Measurements from ENCODE around the gene MAGEF1.

The MAGEF1 gene

GRCh38 chr3:184711493-184712247, at the start of gene MAGEF1:
Gene MAGEF1, minus strand, starts transcription at chr3:184712064. Its CDS starts 243 bp downstream, at chr3:184711821.
- TF ChIP-seq CTCF (IDR thresholded peaks at IDR 0.05; ENCODE audit: control insufficient read depth, extremely low read depth, insufficient read depth) = no peak
- H3K4me3 ChIP-seq (ENCODE audit: low read depth, low read length) = peak within 1 kb of the TSS; percentile 86
- DNase-seq (ENCODE audit: low read depth) = peak; percentile 39

GRCh38 chr3:184761075-184761841, 49.4 kb upstream of the MAGEF1 start:
- TF ChIP-seq CTCF (IDR thresholded peaks at IDR 0.05; ENCODE audit: control insufficient read depth, extremely low read depth, insufficient read depth) = no peak
- DNase-seq (ENCODE audit: low read depth) = no peak
- H3K4me3 ChIP-seq (ENCODE audit: low read depth, low read length) = no peak overlapping the region

GRCh38 chr3:184760337-184761074, 48.6 kb upstream of the MAGEF1 start:
- TF ChIP-seq CTCF (IDR thresholded peaks at IDR 0.05; ENCODE audit: control insufficient read depth, extremely low read depth, insufficient read depth) = no peak

GRCh38 chr3:184759666-184760200, 47.9 kb upstream of the MAGEF1 start:
- no peak for TF ChIP-seq CTCF (IDR thresholded peaks at IDR 0.05; ENCODE audit: control insufficient read depth, extremely low read depth, insufficient read depth)
- no peak overlapping the region for H3K4me3 ChIP-seq (ENCODE audit: low read depth, low read length)
- DNase-seq (ENCODE audit: low read depth) = no peak

More at GRCh38 chr3:184760337-184761074, 48.6 kb upstream of the MAGEF1 start:
- no peak for DNase-seq (ENCODE audit: low read depth)
- no peak overlapping the region for H3K4me3 ChIP-seq (ENCODE audit: low read depth, low read length)

GRCh38 chr3:184758056-184758455, 46.2 kb upstream of the MAGEF1 start:
- no peak overlapping the region for H3K4me3 ChIP-seq (ENCODE audit: low read depth, low read length)

More at GRCh38 chr3:184758056-184758455, 46.2 kb upstream of the MAGEF1 start:
- TF ChIP-seq CTCF (IDR thresholded peaks at IDR 0.05; ENCODE audit: control insufficient read depth, extremely low read depth, insufficient read depth) = no peak
- DNase-seq (ENCODE audit: low read depth) = no peak
